DOHH2 (cell line): ENCODE measurements around the gene TSHZ2.

Source experiments
- EZH2phosphoT487 ChIP-seq: fragments of 200-600 bp; sonication (generic); IDR thresholded peaks from 2 replicates; pipeline ENCODE4 v1.6.1; 2017; ENCODE audit warnings: borderline replicate concordance, mild to moderate bottlenecking, antibody characterized with exemption, low read length, moderate library complexity, mixed read lengths
- TF ChIP-seq, protein P1 (sequence below): fragments of 200-600 bp; sonication (generic); IDR thresholded peaks from one replicate; pipeline ENCODE4 v1.5.1; 2014; ENCODE audit warnings: antibody characterized with exemption, mild to moderate bottlenecking, low read depth, low read length; ENCODE audit not compliant: poor library complexity, severe bottlenecking

- TF ChIP-seq, protein P1, sequence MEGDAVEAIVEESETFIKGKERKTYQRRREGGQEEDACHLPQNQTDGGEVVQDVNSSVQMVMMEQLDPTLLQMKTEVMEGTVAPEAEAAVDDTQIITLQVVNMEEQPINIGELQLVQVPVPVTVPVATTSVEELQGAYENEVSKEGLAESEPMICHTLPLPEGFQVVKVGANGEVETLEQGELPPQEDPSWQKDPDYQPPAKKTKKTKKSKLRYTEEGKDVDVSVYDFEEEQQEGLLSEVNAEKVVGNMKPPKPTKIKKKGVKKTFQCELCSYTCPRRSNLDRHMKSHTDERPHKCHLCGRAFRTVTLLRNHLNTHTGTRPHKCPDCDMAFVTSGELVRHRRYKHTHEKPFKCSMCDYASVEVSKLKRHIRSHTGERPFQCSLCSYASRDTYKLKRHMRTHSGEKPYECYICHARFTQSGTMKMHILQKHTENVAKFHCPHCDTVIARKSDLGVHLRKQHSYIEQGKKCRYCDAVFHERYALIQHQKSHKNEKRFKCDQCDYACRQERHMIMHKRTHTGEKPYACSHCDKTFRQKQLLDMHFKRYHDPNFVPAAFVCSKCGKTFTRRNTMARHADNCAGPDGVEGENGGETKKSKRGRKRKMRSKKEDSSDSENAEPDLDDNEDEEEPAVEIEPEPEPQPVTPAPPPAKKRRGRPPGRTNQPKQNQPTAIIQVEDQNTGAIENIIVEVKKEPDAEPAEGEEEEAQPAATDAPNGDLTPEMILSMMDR: no peak
- no peak for TF ChIP-seq EZH2phosphoT487
Observed at GRCh38 chr20:53530440-53530839, 558.3 kb downstream of the TSHZ2 start.
